ENCODE data around the gene TRIM29. TPM values are rescaled to one million over a fixed set of nuclear protein-coding genes. Genes with fewer than 3 reads are reported as not detected.

TRIM29 gene
- total and polyA plus RNA-seq, 2 donors (not counting 1 experiment from before 2014, with no cell fraction given): not detected

- no peak overlapping the region for H3K4me3 ChIP-seq (replicated peaks in 1 of 4; ENCODE audit: control extremely low read depth in 1 of 4, insufficient read depth in 1 of 4, low read depth in 3 of 4, low read length in 4 of 4)
- H4K20me1 ChIP-seq (ENCODE audit: control insufficient read depth, extremely low read depth, insufficient read depth, low read length): no peaks in the 10 kb centered on the region
- H3K4me1 ChIP-seq (ENCODE audit: control insufficient read depth, extremely low read depth, insufficient read depth, low read length): no peaks in the 10 kb centered on the region
- no peaks in the 10 kb centered on the region for H3K9me3 ChIP-seq (ENCODE audit: control insufficient read depth, insufficient read depth, low read depth, low read length)
- no peak for TF ChIP-seq EZH2 (IDR thresholded peaks at IDR 0.05; ENCODE audit: low read length, missing control alignments)
- no peak overlapping the region for H3K27ac ChIP-seq (ENCODE audit: insufficient read depth, low read length)
- H3K4me2 ChIP-seq (ENCODE audit: extremely low read depth, insufficient read depth, low read length): no peak overlapping the region
- no peaks in the 10 kb centered on the region for H3K36me3 ChIP-seq (ENCODE audit: control insufficient read depth, insufficient read depth, low read length)
- no peaks in the 10 kb centered on the region for H3K79me2 ChIP-seq (ENCODE audit: control insufficient read depth, insufficient read depth, low read length)
- no peak overlapping the region for H3K9ac ChIP-seq (ENCODE audit: insufficient read depth, low read length)
- no peak overlapping the region for H2AFZ ChIP-seq (ENCODE audit: low read length)
- H3K27me3 ChIP-seq (ENCODE audit: control insufficient read depth, insufficient read depth, low read length): no peaks in the 10 kb centered on the region
- no peak for DNase-seq (ENCODE audit: low read depth in 2 of 2)
These were observed 14.8 kb downstream of the TRIM29 start for GRCh38 chr11:120122924-120123683.

- Histone ChIP-seq H3K4me2 (ENCODE audit: extremely low read depth, insufficient read depth, low read length) (no peak overlapping the region), H3K27me3 (ENCODE audit: control insufficient read depth, insufficient read depth, low read length) (no peaks in the 10 kb centered on the region), H3K36me3 (ENCODE audit: control insufficient read depth, insufficient read depth, low read length) (no peaks in the 10 kb centered on the region), H3K27ac (ENCODE audit: insufficient read depth, low read length) (no peak overlapping the region), H2AFZ (ENCODE audit: low read length) (no peak overlapping the region), H3K4me1 (ENCODE audit: control insufficient read depth, extremely low read depth, insufficient read depth, low read length) (no peaks in the 10 kb centered on the region), H3K9me3 (ENCODE audit: control insufficient read depth, insufficient read depth, low read depth, low read length) (no peaks in the 10 kb centered on the region), H3K9ac (ENCODE audit: insufficient read depth, low read length) (no peak overlapping the region), H4K20me1 (ENCODE audit: control insufficient read depth, extremely low read depth, insufficient read depth, low read length) (no peaks in the 10 kb centered on the region), H3K79me2 (ENCODE audit: control insufficient read depth, insufficient read depth, low read length) (no peaks in the 10 kb centered on the region), H3K4me3 (replicated peaks in 1 of 4; ENCODE audit: control extremely low read depth in 1 of 4, insufficient read depth in 1 of 4, low read depth in 3 of 4, low read length in 4 of 4) (no peak overlapping the region)
- TF ChIP-seq EZH2 (IDR thresholded peaks at IDR 0.05; ENCODE audit: low read length, missing control alignments): no peak
- no peak for TF ChIP-seq CTCF (conservative IDR thresholded peaks at IDR 0.05 in 1 of 2, IDR thresholded peaks at IDR 0.05 in 1 of 2; ENCODE audit: low read depth in 1 of 2, low read length in 2 of 2)
- DNase-seq (ENCODE audit: low read depth in 2 of 2): no peak
These were observed 15.9 kb downstream of the TRIM29 start for GRCh38 chr11:120121914-120122473.

- H3K9ac ChIP-seq (ENCODE audit: insufficient read depth, low read length): no peak overlapping the region
These were observed 16.6 kb downstream of the TRIM29 start for GRCh38 chr11:120121336-120121735.

More at GRCh38 chr11:120121336-120121735, 16.6 kb downstream of the TRIM29 start:
- Histone ChIP-seq H3K4me2 (ENCODE audit: extremely low read depth, insufficient read depth, low read length) (no peak overlapping the region), H4K20me1 (ENCODE audit: control insufficient read depth, extremely low read depth, insufficient read depth, low read length) (no peaks in the 10 kb centered on the region), H3K36me3 (ENCODE audit: control insufficient read depth, insufficient read depth, low read length) (no peaks in the 10 kb centered on the region), H3K27me3 (ENCODE audit: control insufficient read depth, insufficient read depth, low read length) (no peaks in the 10 kb centered on the region), H2AFZ (ENCODE audit: low read length) (no peak overlapping the region), H3K9me3 (ENCODE audit: control insufficient read depth, insufficient read depth, low read depth, low read length) (no peaks in the 10 kb centered on the region), H3K27ac (ENCODE audit: insufficient read depth, low read length) (no peak overlapping the region), H3K79me2 (ENCODE audit: control insufficient read depth, insufficient read depth, low read length) (no peaks in the 10 kb centered on the region), H3K4me1 (ENCODE audit: control insufficient read depth, extremely low read depth, insufficient read depth, low read length) (no peaks in the 10 kb centered on the region), H3K4me3 (replicated peaks in 1 of 4; ENCODE audit: control extremely low read depth in 1 of 4, insufficient read depth in 1 of 4, low read depth in 3 of 4, low read length in 4 of 4) (no peak overlapping the region)
- TF ChIP-seq EZH2 (IDR thresholded peaks at IDR 0.05; ENCODE audit: low read length, missing control alignments): no peak
- no peak for TF ChIP-seq CTCF (conservative IDR thresholded peaks at IDR 0.05 in 1 of 2, IDR thresholded peaks at IDR 0.05 in 1 of 2; ENCODE audit: low read depth in 1 of 2, low read length in 2 of 2)
- no peak for DNase-seq (ENCODE audit: low read depth in 2 of 2)
